ENCODE results near the gene NTRK3.

Gene NTRK3

GRCh38 chr15:87829332-87830050, 427.0 kb downstream of the NTRK3 start:
- Histone ChIP-seq H3K27ac (ENCODE audit: low read depth, low read length, severe bottlenecking) (no peak overlapping the region), H3K9me3 (ENCODE audit: control insufficient read depth, low read length) (no peaks in the 10 kb centered on the region), H3K4me3 (ENCODE audit: extremely low read depth, insufficient read depth, low read length, poor library complexity, severe bottlenecking) (no peak overlapping the region), H3K36me3 (ENCODE audit: control insufficient read depth, insufficient read depth, low read length) (no peaks in the 10 kb centered on the region), H3K4me1 (ENCODE audit: control insufficient read depth, insufficient read depth, low read length, poor library complexity, severe bottlenecking) (no peaks in the 10 kb centered on the region)
- WGBS, 2 experiments (ENCODE audit: insufficient coverage in 2 of 2): 90 to 92% methylated on average over 2 to 4 of the region's 4 CpGs

GRCh38 chr15:87828608-87829007, 427.9 kb downstream of the NTRK3 start:
- Histone ChIP-seq H3K27ac (ENCODE audit: low read depth, low read length, severe bottlenecking) (no peak overlapping the region), H3K4me1 (ENCODE audit: control insufficient read depth, insufficient read depth, low read length, poor library complexity, severe bottlenecking) (no peaks in the 10 kb centered on the region), H3K36me3 (ENCODE audit: control insufficient read depth, insufficient read depth, low read length) (no peaks in the 10 kb centered on the region), H3K4me3 (ENCODE audit: extremely low read depth, insufficient read depth, low read length, poor library complexity, severe bottlenecking) (no peak overlapping the region), H3K9me3 (ENCODE audit: control insufficient read depth, low read length) (no peaks in the 10 kb centered on the region)
- no CpG with 5 or more reads among the region's 3 CpGs for WGBS, 2 experiments (ENCODE audit: insufficient coverage in 2 of 2)

GRCh38 chr15:87827131-87827530, 429.4 kb downstream of the NTRK3 start:
- no peaks in the 10 kb centered on the region for H3K36me3 ChIP-seq (ENCODE audit: control insufficient read depth, insufficient read depth, low read length)
- no peak overlapping the region for H3K4me3 ChIP-seq (ENCODE audit: extremely low read depth, insufficient read depth, low read length, poor library complexity, severe bottlenecking)
- 80 to 92% methylated on average over 3 of the region's 3 CpGs for WGBS, 2 experiments (ENCODE audit: insufficient coverage in 2 of 2)
- no peaks in the 10 kb centered on the region for H3K9me3 ChIP-seq (ENCODE audit: control insufficient read depth, low read length)
- no peaks in the 10 kb centered on the region for H3K4me1 ChIP-seq (ENCODE audit: control insufficient read depth, insufficient read depth, low read length, poor library complexity, severe bottlenecking)
- H3K27ac ChIP-seq (ENCODE audit: low read depth, low read length, severe bottlenecking): no peak overlapping the region

- WGBS, 2 experiments (ENCODE audit: insufficient coverage in 2 of 2): 28 to 39% methylated on average over 7 to 8 of the region's 8 CpGs
- no peaks in the 10 kb centered on the region for H3K9me3 ChIP-seq (ENCODE audit: control insufficient read depth, low read length)
- no peaks in the 10 kb centered on the region for H3K4me1 ChIP-seq (ENCODE audit: control insufficient read depth, insufficient read depth, low read length, poor library complexity, severe bottlenecking)
- no peak overlapping the region for H3K4me3 ChIP-seq (ENCODE audit: extremely low read depth, insufficient read depth, low read length, poor library complexity, severe bottlenecking)
- H3K36me3 ChIP-seq (ENCODE audit: control insufficient read depth, insufficient read depth, low read length): no peaks in the 10 kb centered on the region
- no peak overlapping the region for H3K27ac ChIP-seq (ENCODE audit: low read depth, low read length, severe bottlenecking)
Observed at GRCh38 chr15:87826119-87826747, 430.3 kb downstream of the NTRK3 start.

GRCh38 chr15:87818756-87819155, 437.8 kb downstream of the NTRK3 start:
- Histone ChIP-seq H3K27ac (ENCODE audit: low read depth, low read length, severe bottlenecking) (no peak overlapping the region), H3K36me3 (ENCODE audit: control insufficient read depth, insufficient read depth, low read length) (no peaks in the 10 kb centered on the region), H3K4me1 (ENCODE audit: control insufficient read depth, insufficient read depth, low read length, poor library complexity, severe bottlenecking) (no peaks in the 10 kb centered on the region), H3K9me3 (ENCODE audit: control insufficient read depth, low read length) (no peaks in the 10 kb centered on the region), H3K4me3 (ENCODE audit: extremely low read depth, insufficient read depth, low read length, poor library complexity, severe bottlenecking) (no peak overlapping the region)
- WGBS, 2 experiments (ENCODE audit: insufficient coverage in 2 of 2): no CpG with 5 or more reads among the region's 1 CpG

GRCh38 chr15:87817553-87817952, 439.0 kb downstream of the NTRK3 start:
- no peaks in the 10 kb centered on the region for H3K4me1 ChIP-seq (ENCODE audit: control insufficient read depth, insufficient read depth, low read length, poor library complexity, severe bottlenecking)
- H3K27ac ChIP-seq (ENCODE audit: low read depth, low read length, severe bottlenecking): no peak overlapping the region
- H3K4me3 ChIP-seq (ENCODE audit: extremely low read depth, insufficient read depth, low read length, poor library complexity, severe bottlenecking): no peak overlapping the region
- 100% methylated on average over 1 of the region's 1 CpG; no CpG with 5 or more reads in 1 of the 2 experiments for WGBS, 2 experiments (ENCODE audit: insufficient coverage in 2 of 2)
- H3K36me3 ChIP-seq (ENCODE audit: control insufficient read depth, insufficient read depth, low read length): no peaks in the 10 kb centered on the region
- H3K9me3 ChIP-seq (ENCODE audit: control insufficient read depth, low read length): no peaks in the 10 kb centered on the region

GRCh38 chr15:87816811-87817210, 439.7 kb downstream of the NTRK3 start:
- no peaks in the 10 kb centered on the region for H3K9me3 ChIP-seq (ENCODE audit: control insufficient read depth, low read length)
- WGBS, 2 experiments (ENCODE audit: insufficient coverage in 2 of 2): 77 to 82% methylated on average over 2 to 3 of the region's 5 CpGs
- H3K4me1 ChIP-seq (ENCODE audit: control insufficient read depth, insufficient read depth, low read length, poor library complexity, severe bottlenecking): no peaks in the 10 kb centered on the region
- no peak overlapping the region for H3K27ac ChIP-seq (ENCODE audit: low read depth, low read length, severe bottlenecking)
- H3K4me3 ChIP-seq (ENCODE audit: extremely low read depth, insufficient read depth, low read length, poor library complexity, severe bottlenecking): no peak overlapping the region
- H3K36me3 ChIP-seq (ENCODE audit: control insufficient read depth, insufficient read depth, low read length): no peaks in the 10 kb centered on the region

- Histone ChIP-seq H3K4me1 (ENCODE audit: control insufficient read depth, insufficient read depth, low read length, poor library complexity, severe bottlenecking) (no peaks in the 10 kb centered on the region), H3K9me3 (ENCODE audit: control insufficient read depth, low read length) (no peaks in the 10 kb centered on the region), H3K27ac (ENCODE audit: low read depth, low read length, severe bottlenecking) (no peak overlapping the region), H3K36me3 (ENCODE audit: control insufficient read depth, insufficient read depth, low read length) (no peaks in the 10 kb centered on the region), H3K4me3 (ENCODE audit: extremely low read depth, insufficient read depth, low read length, poor library complexity, severe bottlenecking) (no peak overlapping the region)
- 100% methylated on average over 1 of the region's 1 CpG; no CpG with 5 or more reads in 1 of the 2 experiments for WGBS, 2 experiments (ENCODE audit: insufficient coverage in 2 of 2)
Observed at GRCh38 chr15:87816016-87816415, 440.5 kb downstream of the NTRK3 start.

Measured in mesodermal cell (in vitro differentiated cells).